CD4-positive, alpha-beta T cell treated with Interleukin-4 for 1 hour (primary cell): ENCODE data around the gene RASIP1.
A peak's percentile ranks its signal among the peaks of the same experiment; 100 is the strongest.

Experiments used
- DNase-seq, 2 donors: peaks; one replicate each; pipeline ENCODE4 v3.0.0-alpha.2; 2020 to 2022

RASIP1 gene

GRCh38 chr19:48755787-48756186 lies 15.4 kb upstream of the RASIP1 start:
- no peak for DNase-seq

GRCh38 chr19:48755084-48755641 lies 14.8 kb upstream of the RASIP1 start, which contains the start of gene FGF21:
Gene FGF21 (plus strand): TSS chr19:48755524. CDS start chr19:48756237, 713 bp downstream.
- no peak for DNase-seq

- DNase-seq = peak in 1 of 2 donors; percentile 40
These were observed 12.3 kb upstream of the RASIP1 start, which contains the start of gene FUT1 for GRCh38 chr19:48752496-48753365. Gene FUT1 (minus strand): TSS chr19:48752641. CDS start chr19:48751281, 1,360 bp downstream.

- DNase-seq = no peak
These were observed 11.6 kb upstream of the RASIP1 start for GRCh38 chr19:48751845-48752495.

GRCh38 chr19:48750771-48751504 lies 10.5 kb upstream of the RASIP1 start:
- no peak for DNase-seq

- DNase-seq = no peak
These were observed 9.9 kb upstream of the RASIP1 start for GRCh38 chr19:48750351-48750750.

- DNase-seq = no peak
These were observed 9.3 kb upstream of the RASIP1 start for GRCh38 chr19:48749571-48750198.

- peak; percentile 67 to 68 for DNase-seq
These were observed 6.5 kb upstream of the RASIP1 start, which contains the start of gene IZUMO1 for GRCh38 chr19:48746738-48747575. Gene IZUMO1 (minus strand): TSS chr19:48746909. CDS start chr19:48745859, 1,050 bp downstream.

GRCh38 chr19:48746110-48746509 lies 5.7 kb upstream of the RASIP1 start:
- DNase-seq = no peak

- peak; percentile 66 to 75 for DNase-seq
These were observed 5.0 kb upstream of the RASIP1 start for GRCh38 chr19:48745208-48745995.

- no peak for DNase-seq
These were observed 1.7 kb upstream of the RASIP1 start for GRCh38 chr19:48742096-48742495.

GRCh38 chr19:48741129-48741999 lies 954 bp upstream of the RASIP1 start:
- peak in 1 of 2 donors; percentile 29 for DNase-seq

- no peak for DNase-seq
These were observed 826 bp downstream of the RASIP1 start for GRCh38 chr19:48739404-48740163.

GRCh38 chr19:48738557-48739403 lies 1.6 kb downstream of the RASIP1 start:
- peak; percentile 92 to 94 for DNase-seq

- DNase-seq = no peak
These were observed 2.9 kb downstream of the RASIP1 start for GRCh38 chr19:48737360-48737998.

- no peak for DNase-seq
These were observed 5.3 kb downstream of the RASIP1 start for GRCh38 chr19:48735031-48735615.

GRCh38 chr19:48734625-48735024 lies 5.8 kb downstream of the RASIP1 start:
- DNase-seq = no peak
